GM06990 (cell line): ENCODE measurements around the gene CACHD1.
"Not testable (repeated sequence)": the region's sequence is repeated elsewhere in the genome, so short reads cannot be mapped to it uniquely, and the experiment has no call there.

Source experiments
- DNase-seq: peaks from one replicate; pipeline ENCODE4 v3.0.0-alpha.2; 2011; ENCODE audit not compliant: insufficient read length; ENCODE audit errors: extremely low read depth
- H3K27me3 ChIP-seq: replicated peaks from 2 replicates; pipeline ENCODE4 v1.6.0; 2011; ENCODE audit warnings: low read length; ENCODE audit not compliant: control insufficient read depth, insufficient read depth
- H3K36me3 ChIP-seq: 2 replicates; pipeline ENCODE4 v1.5.1; 2011; ENCODE audit warnings: low read length; ENCODE audit not compliant: control insufficient read depth, insufficient read depth
- H3K4me3 ChIP-seq: replicated peaks from 2 replicates; pipeline ENCODE4 v1.5.1; 2011; ENCODE audit warnings: low read depth, mild to moderate bottlenecking, control low read depth, low read length
- TF ChIP-seq, protein P1 (sequence below): IDR thresholded peaks from 2 replicates; pipeline ENCODE4 v1.5.1; 2011; ENCODE audit warnings: low read length, control low read depth, mild to moderate bottlenecking, inconsistent platforms; ENCODE audit not compliant: insufficient read depth, poor library complexity, severe bottlenecking

CACHD1 gene

DNA sequence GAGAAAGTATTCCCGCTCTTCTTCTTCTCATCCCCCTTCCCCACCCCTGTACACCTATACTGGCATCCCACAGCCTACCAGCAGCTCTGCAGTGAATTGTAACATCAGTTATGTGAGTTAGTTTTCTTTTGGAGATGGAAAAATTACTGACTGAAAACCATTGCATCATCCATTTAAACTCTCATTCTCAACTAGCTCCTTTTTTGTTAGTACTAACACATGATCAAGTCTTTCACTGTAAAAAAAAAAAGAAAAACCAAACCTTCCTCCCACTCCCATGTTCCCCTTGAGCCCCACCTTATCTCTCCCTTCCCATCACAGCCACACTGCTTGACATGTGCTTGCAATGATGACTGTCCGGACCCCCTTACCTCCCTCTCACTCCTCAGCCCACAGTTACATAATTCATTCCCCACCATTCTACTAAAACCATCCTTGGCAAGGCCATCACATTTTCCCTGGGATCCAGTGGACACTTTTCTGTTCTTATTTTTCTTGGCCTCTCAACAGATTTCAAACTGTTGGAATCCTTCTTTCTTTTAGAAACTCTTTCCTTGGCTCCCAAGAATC, 251.7 kb downstream of the CACHD1 start:
- no peak overlapping the region for H3K4me3 ChIP-seq
- H3K36me3 ChIP-seq: no peaks in the 10 kb centered on the region
- TF ChIP-seq, protein P1, sequence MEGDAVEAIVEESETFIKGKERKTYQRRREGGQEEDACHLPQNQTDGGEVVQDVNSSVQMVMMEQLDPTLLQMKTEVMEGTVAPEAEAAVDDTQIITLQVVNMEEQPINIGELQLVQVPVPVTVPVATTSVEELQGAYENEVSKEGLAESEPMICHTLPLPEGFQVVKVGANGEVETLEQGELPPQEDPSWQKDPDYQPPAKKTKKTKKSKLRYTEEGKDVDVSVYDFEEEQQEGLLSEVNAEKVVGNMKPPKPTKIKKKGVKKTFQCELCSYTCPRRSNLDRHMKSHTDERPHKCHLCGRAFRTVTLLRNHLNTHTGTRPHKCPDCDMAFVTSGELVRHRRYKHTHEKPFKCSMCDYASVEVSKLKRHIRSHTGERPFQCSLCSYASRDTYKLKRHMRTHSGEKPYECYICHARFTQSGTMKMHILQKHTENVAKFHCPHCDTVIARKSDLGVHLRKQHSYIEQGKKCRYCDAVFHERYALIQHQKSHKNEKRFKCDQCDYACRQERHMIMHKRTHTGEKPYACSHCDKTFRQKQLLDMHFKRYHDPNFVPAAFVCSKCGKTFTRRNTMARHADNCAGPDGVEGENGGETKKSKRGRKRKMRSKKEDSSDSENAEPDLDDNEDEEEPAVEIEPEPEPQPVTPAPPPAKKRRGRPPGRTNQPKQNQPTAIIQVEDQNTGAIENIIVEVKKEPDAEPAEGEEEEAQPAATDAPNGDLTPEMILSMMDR: no peak
- no peak for DNase-seq
- no peaks in the 10 kb centered on the region; the same call in 1 of the 2 replicates for H3K27me3 ChIP-seq

DNA sequence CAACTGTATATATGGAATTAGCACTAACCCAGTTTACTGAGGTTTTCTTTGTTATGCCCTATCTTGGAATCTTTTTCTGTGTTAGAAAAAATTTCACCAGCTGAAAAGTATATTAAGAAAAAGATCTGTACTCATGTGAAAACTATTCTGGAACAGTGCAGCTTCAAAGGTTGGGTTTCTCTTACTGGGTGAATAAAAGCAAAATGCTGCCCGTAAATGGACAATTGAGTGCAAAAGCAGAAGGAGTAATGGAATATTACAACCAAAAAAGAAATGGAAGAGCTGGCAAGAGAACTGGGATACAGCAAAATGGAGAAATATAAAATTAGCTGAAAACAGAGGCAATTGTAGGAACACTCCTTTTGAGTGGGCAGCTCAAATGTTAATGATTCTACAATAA, 257.9 kb downstream of the CACHD1 start:
- DNase-seq: no peak
- Histone ChIP-seq H3K36me3 (no peaks in the 10 kb centered on the region), H3K27me3 (no peaks in the 10 kb centered on the region; the same call in 1 of the 2 replicates), H3K4me3 (no peak overlapping the region)
- TF ChIP-seq, protein P1: no peak

DNA sequence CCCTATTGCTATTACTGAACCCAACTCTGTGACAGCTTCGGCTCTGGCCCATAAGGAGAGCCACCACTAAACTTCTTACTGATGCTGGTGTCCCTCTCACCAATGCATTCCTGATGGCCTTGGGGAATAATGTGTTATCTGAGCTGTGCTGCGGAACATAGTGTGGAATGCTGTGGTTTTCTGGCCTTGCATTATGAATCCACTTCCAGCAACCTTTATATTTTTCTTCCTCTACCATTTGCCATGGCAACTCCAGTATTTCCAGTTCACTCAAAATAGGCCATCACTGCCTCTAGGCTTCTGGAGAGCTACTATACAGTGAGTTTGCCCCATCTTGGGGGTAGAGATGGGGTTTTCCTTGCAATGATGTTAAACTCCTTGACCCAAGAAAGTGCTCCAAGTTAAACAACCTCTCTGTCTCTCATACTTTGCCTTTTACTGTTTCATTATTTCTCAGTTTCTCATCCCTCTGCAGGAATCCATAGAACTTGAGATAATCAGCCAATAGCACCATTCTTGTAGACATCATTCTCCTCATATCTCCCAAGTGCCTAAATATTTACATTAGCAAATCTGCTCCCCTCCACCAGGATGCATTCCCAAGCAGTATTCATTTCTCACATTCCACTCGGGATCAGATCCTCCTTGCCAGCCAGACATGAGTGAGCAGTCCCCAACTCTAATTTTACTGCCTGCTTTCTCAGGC, 263.8 kb downstream of the CACHD1 start:
- Histone ChIP-seq H3K4me3 (no peak overlapping the region), H3K27me3 (no peaks in the 10 kb centered on the region), H3K36me3 (no peaks in the 10 kb centered on the region)
- TF ChIP-seq, protein P1: no peak
- DNase-seq: no peak

DNA sequence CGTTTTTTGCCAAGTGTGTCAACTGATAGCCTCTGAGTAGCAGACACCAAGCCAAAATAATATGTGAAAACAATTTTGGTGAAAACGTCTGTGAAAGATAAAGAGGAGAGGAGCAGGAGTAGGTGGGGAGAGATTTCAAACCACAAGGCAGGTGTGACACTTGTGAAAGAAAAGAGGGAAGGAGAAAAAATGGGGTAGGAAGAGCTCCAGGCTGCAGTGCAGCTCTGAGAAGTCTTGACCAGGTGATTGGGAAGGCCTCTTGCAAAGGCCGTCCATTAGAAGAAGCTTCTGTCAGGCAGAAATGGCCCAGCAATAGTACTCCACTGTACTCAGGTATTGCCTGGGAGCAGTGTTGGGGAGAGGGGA, 264.3 kb downstream of the CACHD1 start:
- Histone ChIP-seq H3K4me3 (no peak overlapping the region), H3K27me3 (no peaks in the 10 kb centered on the region), H3K36me3 (no peaks in the 10 kb centered on the region)
- DNase-seq: no peak
- TF ChIP-seq, protein P1: no peak

DNA sequence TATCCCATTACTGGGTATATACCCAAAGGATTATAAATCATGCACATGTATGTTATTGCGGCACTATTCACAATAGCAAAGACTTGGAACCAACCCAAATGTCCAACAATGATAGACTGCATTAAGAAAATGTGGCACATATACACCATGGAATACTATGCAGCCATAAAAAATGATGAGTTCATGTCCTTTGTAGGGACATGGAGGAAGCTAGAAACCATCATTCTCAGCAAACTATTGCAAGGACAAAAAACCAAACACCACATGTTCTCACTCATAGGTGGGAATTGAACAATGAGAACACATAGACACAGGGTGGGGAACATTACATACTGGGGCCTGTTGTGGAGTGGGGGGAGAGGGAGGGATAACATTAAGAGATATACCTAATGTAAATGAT, 270.8 kb downstream of the CACHD1 start:
- DNase-seq, H3K27me3 ChIP-seq, H3K36me3 ChIP-seq, H3K4me3 ChIP-seq: not testable (repeated sequence)
